Stimulated activated CD4-positive, alpha-beta T cell treated with anti-CD3 and anti-CD28 coated beads, Interleukin-12 subunit alpha, Interleukin-12 subunit beta, amount 100 ng/mL, for 24 hours (primary cell): ENCODE results near the gene GPR87.

Source experiments
- DNase-seq, 2 experiments: peaks; one replicate each; pipeline ENCODE4 v3.0.0-alpha.2; 2020; ENCODE audit warnings: low read depth in 2 of 2

GPR87 gene

GRCh38 chr3:151283387-151283786, 33.2 kb downstream of the GPR87 start:
- DNase-seq, result no peak

- no peak for DNase-seq
These were observed 33.7 kb downstream of the GPR87 start for GRCh38 chr3:151282921-151283320.

GRCh38 chr3:151281671-151282324, 34.8 kb downstream of the GPR87 start:
- no peak for DNase-seq

- no peak for DNase-seq
These were observed 38.4 kb downstream of the GPR87 start, which contains the start of gene P2RY14 for GRCh38 chr3:151278230-151278629. TSS of gene P2RY14 (minus strand) at chr3:151278542. CDS start at chr3:151214316, 64,226 bp downstream.

GRCh38 chr3:151276687-151277042, 40.0 kb downstream of the GPR87 start:
- no peak for DNase-seq

GRCh38 chr3:151276038-151276686, 40.5 kb downstream of the GPR87 start:
- DNase-seq, result no peak

- DNase-seq, result no peak
These were observed 41.5 kb downstream of the GPR87 start for GRCh38 chr3:151275091-151275490.

GRCh38 chr3:151269631-151270030, 47.0 kb downstream of the GPR87 start:
- no peak for DNase-seq

GRCh38 chr3:151268267-151269235, 48.1 kb downstream of the GPR87 start:
- DNase-seq, result peak in 1 of 2 experiments; percentile 11

GRCh38 chr3:151267066-151267465, 49.6 kb downstream of the GPR87 start:
- DNase-seq, result no peak

GRCh38 chr3:151265866-151266265, 50.8 kb downstream of the GPR87 start:
- no peak for DNase-seq

- DNase-seq, result no peak
These were observed 51.5 kb downstream of the GPR87 start for GRCh38 chr3:151265166-151265565.

- DNase-seq, result no peak
These were observed 52.0 kb downstream of the GPR87 start for GRCh38 chr3:151264605-151265004.

- no peak for DNase-seq
These were observed 53.6 kb downstream of the GPR87 start for GRCh38 chr3:151262871-151263525.

GRCh38 chr3:151259664-151260063, 57.0 kb downstream of the GPR87 start:
- no peak for DNase-seq

GRCh38 chr3:151256749-151257148, 59.9 kb downstream of the GPR87 start:
- no peak for DNase-seq

GRCh38 chr3:151248772-151249337, 67.8 kb downstream of the GPR87 start:
- no peak for DNase-seq
